ENCODE data around the gene PARD3B. TPM values are rescaled to one million over a fixed set of nuclear protein-coding genes. Genes with fewer than 3 reads are reported as not detected.
A peak's percentile ranks its signal among the peaks of the same experiment; 100 is the strongest.

PARD3B gene
- total and polyA plus RNA-seq, 2 experiments from 2014 or later, result 4.3 to 8.5 TPM

DNA sequence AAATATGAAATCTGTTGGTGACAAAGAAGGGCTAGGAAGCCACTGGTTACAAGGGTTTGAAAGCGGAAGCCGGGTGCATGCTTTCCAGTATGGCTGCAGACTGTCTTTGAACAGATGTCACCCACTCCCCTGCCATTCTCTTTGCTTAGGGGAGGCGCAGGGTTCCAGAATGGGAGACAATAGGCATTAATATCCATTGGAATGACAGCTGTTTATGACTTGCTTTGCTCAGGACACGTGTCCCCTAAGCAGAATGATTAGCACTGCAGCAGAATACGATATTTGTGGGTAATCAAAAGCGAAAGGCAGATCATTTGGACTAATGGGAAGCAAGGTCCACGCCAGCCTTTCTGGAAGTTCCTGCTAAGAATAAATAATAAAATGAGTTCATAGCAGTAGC, 1111.2 kb downstream of the PARD3B start:
- Histone ChIP-seq H3K27ac (no peak overlapping the region), H3K4me3 (no peak overlapping the region), H3K4me1 (ENCODE audit: low read depth) (peaks cover 10% of the 10 kb centered on the region), H3K36me3 (no peaks in the 10 kb centered on the region), H3K27me3 (no peaks in the 10 kb centered on the region), H3K9me3 (ENCODE audit: low read depth) (no peaks in the 10 kb centered on the region)
- no peak for TF ChIP-seq CTCF (IDR thresholded peaks at IDR 0.05; ENCODE audit: low read depth, low read length)
- no peak for DNase-seq (ENCODE audit: low read depth in 1 of 2, low spot score in 1 of 2)

- Histone ChIP-seq H3K4me1 (ENCODE audit: low read depth) (peaks cover 11% of the 10 kb centered on the region), H3K4me3 (no peak overlapping the region), H3K27ac (no peak overlapping the region), H3K27me3 (no peaks in the 10 kb centered on the region), H3K9me3 (ENCODE audit: low read depth) (no peaks in the 10 kb centered on the region), H3K36me3 (no peaks in the 10 kb centered on the region)
- TF ChIP-seq CTCF (IDR thresholded peaks at IDR 0.05; ENCODE audit: low read depth, low read length), result no peak
- DNase-seq (ENCODE audit: low read depth in 1 of 2, low spot score in 1 of 2), result no peak
Measured at GRCh38 chr2:205656941-205657340, 1111.7 kb downstream of the PARD3B start.

DNA sequence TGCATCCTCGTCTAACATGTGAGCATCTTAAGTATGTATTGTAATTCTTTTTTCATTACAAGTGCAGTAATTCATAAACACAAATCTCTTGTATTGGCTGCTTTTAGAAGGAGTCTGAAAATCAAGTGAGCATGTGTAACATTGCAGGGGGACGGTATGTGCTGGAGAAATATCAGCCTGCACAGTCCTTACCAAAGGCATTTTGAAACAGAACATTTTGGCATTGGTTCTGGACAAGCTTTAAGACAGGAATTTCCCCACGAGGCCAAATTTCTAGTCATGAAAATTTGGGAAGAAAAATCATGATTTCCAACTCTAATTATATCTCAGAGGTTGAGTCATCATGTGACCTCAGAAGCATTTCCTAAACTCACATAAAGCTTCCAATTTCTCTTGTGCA, 1112.3 kb downstream of the PARD3B start:
- DNase-seq (ENCODE audit: low read depth in 1 of 2, low spot score in 1 of 2), result peak in 1 of 2 donors; percentile 83
- H3K9me3 ChIP-seq (ENCODE audit: low read depth), result no peaks in the 10 kb centered on the region
- no peak overlapping the region for H3K27ac ChIP-seq
- no peaks in the 10 kb centered on the region for H3K27me3 ChIP-seq
- no peak overlapping the region for H3K4me3 ChIP-seq
- H3K36me3 ChIP-seq, result no peaks in the 10 kb centered on the region
- TF ChIP-seq CTCF (IDR thresholded peaks at IDR 0.05; ENCODE audit: low read depth, low read length), result no peak
- peaks cover 11% of the 10 kb centered on the region for H3K4me1 ChIP-seq (ENCODE audit: low read depth)

GRCh38 chr2:205658068-205658467, 1112.8 kb downstream of the PARD3B start:
- TF ChIP-seq CTCF (IDR thresholded peaks at IDR 0.05; ENCODE audit: low read depth, low read length), result no peak
- Histone ChIP-seq H3K9me3 (ENCODE audit: low read depth) (no peaks in the 10 kb centered on the region), H3K4me1 (ENCODE audit: low read depth) (peaks cover 11% of the 10 kb centered on the region), H3K4me3 (no peak overlapping the region), H3K27ac (no peak overlapping the region), H3K36me3 (no peaks in the 10 kb centered on the region), H3K27me3 (no peaks in the 10 kb centered on the region)
- no peak for DNase-seq (ENCODE audit: low read depth in 1 of 2, low spot score in 1 of 2)

DNA sequence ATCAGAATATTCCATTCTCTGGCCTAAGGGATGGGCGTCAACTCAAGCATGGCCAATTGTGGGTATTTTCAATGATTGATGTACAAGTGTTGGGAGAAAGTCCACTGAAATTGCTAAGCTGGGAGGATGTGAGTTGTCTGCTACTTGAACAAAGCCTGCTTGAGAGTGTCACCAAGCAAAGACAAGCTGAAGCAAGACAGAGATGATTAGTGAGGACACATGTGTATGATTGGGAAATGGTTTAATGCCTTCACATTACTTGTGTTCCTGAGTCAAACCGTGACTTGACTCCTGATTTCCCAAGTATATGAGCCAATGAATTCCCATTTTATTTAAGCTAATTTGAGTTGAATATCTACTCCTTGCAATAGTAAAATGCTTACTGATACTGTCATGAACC, 1113.3 kb downstream of the PARD3B start:
- no peak for TF ChIP-seq CTCF (IDR thresholded peaks at IDR 0.05; ENCODE audit: low read depth, low read length)
- H3K4me1 ChIP-seq (ENCODE audit: low read depth), result peaks cover 11% of the 10 kb centered on the region
- no peak overlapping the region for H3K27ac ChIP-seq
- H3K27me3 ChIP-seq, result no peaks in the 10 kb centered on the region
- H3K9me3 ChIP-seq (ENCODE audit: low read depth), result no peaks in the 10 kb centered on the region
- H3K4me3 ChIP-seq, result no peak overlapping the region
- H3K36me3 ChIP-seq, result no peaks in the 10 kb centered on the region
- DNase-seq (ENCODE audit: low read depth in 1 of 2, low spot score in 1 of 2), result no peak

- TF ChIP-seq CTCF (IDR thresholded peaks at IDR 0.05; ENCODE audit: low read depth, low read length), result no peak
- H3K4me3 ChIP-seq, result no peak overlapping the region
- no peak overlapping the region for H3K27ac ChIP-seq
- H3K9me3 ChIP-seq (ENCODE audit: low read depth), result no peaks in the 10 kb centered on the region
- no peaks in the 10 kb centered on the region for H3K36me3 ChIP-seq
- no peaks in the 10 kb centered on the region for H3K27me3 ChIP-seq
- no peak for DNase-seq (ENCODE audit: low read depth in 1 of 2, low spot score in 1 of 2)
- H3K4me1 ChIP-seq (ENCODE audit: low read depth), result peaks cover 11% of the 10 kb centered on the region
Measured at GRCh38 chr2:205659922-205660321, 1114.6 kb downstream of the PARD3B start.
